Esophagus (tissue), 2 donors: ENCODE measurements around the gene PFKP. TPM values are rescaled to one million over a fixed set of nuclear protein-coding genes. Genes with fewer than 3 reads are reported as not detected.

ENCODE experiments used
- H3K27ac ChIP-seq, 2 donors: one replicate each; pipeline ENCODE4 v1.5.1; 2013; ENCODE audit warnings: low read depth in 2 of 2, mild to moderate bottlenecking in 2 of 2, inconsistent platforms in 1 of 2, low read length in 1 of 2, moderate library complexity in 1 of 2
- H3K27me3 ChIP-seq, 2 donors: one replicate each; pipeline ENCODE4 v1.6.1; 2013; ENCODE audit warnings: low read length in 2 of 2, control low read depth in 1 of 2, mild to moderate bottlenecking in 1 of 2; ENCODE audit not compliant: insufficient read depth in 2 of 2, control insufficient read depth in 1 of 2
- H3K36me3 ChIP-seq, 2 donors: one replicate each; pipeline ENCODE4 v1.6.1; 2013; ENCODE audit warnings: low read length in 1 of 2; ENCODE audit not compliant: control insufficient read depth in 2 of 2, insufficient read depth in 2 of 2
- H3K4me1 ChIP-seq, 2 donors: one replicate each; pipeline ENCODE4 v1.6.1; 2013; ENCODE audit warnings: low read length in 1 of 2; ENCODE audit not compliant: control insufficient read depth in 2 of 2, insufficient read depth in 2 of 2
- H3K4me3 ChIP-seq, 2 donors: one replicate each; pipeline ENCODE4 v1.5.1; 2013; ENCODE audit warnings: low read length in 2 of 2, mild to moderate bottlenecking in 2 of 2, low read depth in 1 of 2, moderate library complexity in 1 of 2
- H3K9me3 ChIP-seq, 2 donors: one replicate each; pipeline ENCODE4 v1.6.1; 2013; ENCODE audit warnings: mild to moderate bottlenecking in 2 of 2, low read depth in 1 of 2, low read length in 1 of 2, moderate library complexity in 1 of 2; ENCODE audit not compliant: control insufficient read depth in 2 of 2, insufficient read depth in 1 of 2
- whole genome bisulfite sequencing, 2 donors: extraction: QIAGEN DNeasy Blood & Tissue Kit; methylation state at CpG; one replicate each; pipeline ENCODE4 v1.1.7; 2013; 5-methylcytosine and 5-hydroxymethylcytosine counted together
- polyA plus RNA-seq, 2 donors: library from polyadenylated mRNA; stranded (reverse); fragments of 200-250 nt; gene quantifications; one replicate each; pipeline ENCODE4 v1.2.3, GENCODE V29; 2013
- donor health status: healthy with polysubstance abuse.
- donor health status: Bipolar disorder and iron deficiency.

The PFKP gene
- polyA plus RNA-seq, 2 donors, result 43.9 to 66.9 TPM

- Histone ChIP-seq H3K27me3 (no peaks in the 10 kb centered on the region), H3K27ac (no peak overlapping the region), H3K9me3 (no peaks in the 10 kb centered on the region), H3K4me1 (peaks cover 6 to 10% of the 10 kb centered on the region in 2 donors), H3K4me3 (no peak overlapping the region), H3K36me3 (peaks cover 10 to 56% of the 10 kb centered on the region in 2 donors)
- 31 to 41% methylated on average over 25 of the region's 25 CpGs for WGBS, 2 donors
Observed at GRCh38 chr10:3126741-3127346, 59.5 kb downstream of the PFKP start.

GRCh38 chr10:3127921-3128320, 60.6 kb downstream of the PFKP start:
- no peak overlapping the region for H3K4me3 ChIP-seq
- H3K36me3 ChIP-seq, result peaks cover 4 to 54% of the 10 kb centered on the region in 2 donors
- WGBS, 2 donors, result 77 to 80% methylated on average over 10 of the region's 10 CpGs
- H3K27ac ChIP-seq, result no peak overlapping the region
- no peaks in the 10 kb centered on the region for H3K9me3 ChIP-seq
- H3K4me1 ChIP-seq, result peaks cover 6 to 10% of the 10 kb centered on the region in 2 donors
- H3K27me3 ChIP-seq, result no peaks in the 10 kb centered on the region

DNA sequence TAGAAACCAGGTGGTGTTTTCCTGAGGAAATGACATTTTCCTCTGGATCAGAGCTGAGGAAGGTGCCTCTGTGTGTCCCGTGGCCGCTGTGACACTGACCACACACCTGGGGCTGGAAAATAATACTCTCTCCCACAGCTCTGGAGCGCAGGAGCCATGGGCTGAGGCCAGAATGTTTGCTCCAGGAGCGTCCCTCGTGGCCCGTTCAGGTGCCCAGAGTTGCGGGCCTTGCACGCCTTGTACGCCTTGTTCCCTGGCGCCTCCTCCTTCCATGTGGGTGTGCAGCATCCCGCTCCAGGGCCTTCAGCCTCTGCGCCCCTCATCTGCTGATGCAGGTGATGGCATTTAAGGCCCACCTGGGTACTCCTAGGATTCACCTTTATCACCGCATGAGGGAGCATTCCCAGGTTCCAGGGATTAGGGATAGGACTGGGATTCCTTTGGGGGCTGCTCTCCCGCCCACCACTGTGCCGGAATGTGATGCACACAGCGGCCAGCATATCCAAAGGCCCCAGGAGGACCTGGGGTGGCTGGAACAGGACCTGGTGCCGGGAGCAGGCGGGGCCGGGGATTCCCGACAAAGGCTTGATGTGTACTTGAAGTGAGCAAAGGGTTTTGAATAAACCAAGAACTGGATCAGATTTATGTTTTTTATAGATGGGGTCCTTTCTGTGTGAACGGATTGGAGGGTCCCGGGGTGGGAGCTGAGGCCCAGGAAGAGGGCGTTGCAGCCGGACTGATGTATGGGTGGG, 61.2 kb downstream of the PFKP start:
- no peaks in the 10 kb centered on the region for H3K9me3 ChIP-seq
- peaks cover 0 to 51% of the 10 kb centered on the region in 2 donors for H3K36me3 ChIP-seq
- 94% methylated on average over 24 of the region's 24 CpGs for WGBS, 2 donors
- H3K4me1 ChIP-seq, result peaks cover 6 to 10% of the 10 kb centered on the region in 2 donors
- no peak overlapping the region for H3K4me3 ChIP-seq
- no peaks in the 10 kb centered on the region for H3K27me3 ChIP-seq
- H3K27ac ChIP-seq, result no peak overlapping the region

- H3K4me1 ChIP-seq, result peaks cover 6 to 10% of the 10 kb centered on the region in 2 donors
- no peaks in the 10 kb centered on the region for H3K27me3 ChIP-seq
- H3K36me3 ChIP-seq, result peaks cover 4 to 48% of the 10 kb centered on the region in 2 donors
- H3K9me3 ChIP-seq, result no peaks in the 10 kb centered on the region
- no peak overlapping the region for H3K4me3 ChIP-seq
- no peak overlapping the region for H3K27ac ChIP-seq
- WGBS, 2 donors, result 93 to 98% methylated on average over 40 of the region's 40 CpGs
Observed at GRCh38 chr10:3129581-3130340, 62.4 kb downstream of the PFKP start.

DNA sequence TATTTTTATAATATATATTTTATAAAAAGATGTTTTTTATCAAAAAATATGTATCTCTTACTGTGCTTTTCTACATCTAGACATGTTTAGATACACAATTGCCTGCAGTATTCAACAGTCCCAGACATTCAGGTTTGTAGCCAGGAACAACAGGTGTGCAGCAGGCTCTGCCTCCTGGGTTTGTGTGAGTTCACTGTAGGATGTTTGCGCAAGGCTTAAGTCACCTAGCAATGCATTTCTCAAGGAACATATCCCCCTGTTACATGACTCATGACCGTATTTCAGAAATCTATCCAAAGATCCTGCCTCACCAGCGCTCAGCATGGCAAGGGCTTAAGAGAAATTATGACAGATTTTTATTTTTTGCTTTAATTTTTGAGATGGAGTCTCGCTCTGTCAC, 63.8 kb downstream of the PFKP start:
- Histone ChIP-seq H3K27me3 (no peaks in the 10 kb centered on the region), H3K9me3 (no peaks in the 10 kb centered on the region), H3K4me1 (peaks cover 3 to 10% of the 10 kb centered on the region in 2 donors), H3K36me3 (peaks cover 5 to 43% of the 10 kb centered on the region in 2 donors), H3K4me3 (no peak overlapping the region), H3K27ac (no peak overlapping the region)
- 52 to 72% methylated on average over 4 of the region's 4 CpGs for WGBS, 2 donors

GRCh38 chr10:3132036-3133025, 65.0 kb downstream of the PFKP start:
- H3K4me3 ChIP-seq, result no peak overlapping the region
- no peaks in the 10 kb centered on the region for H3K9me3 ChIP-seq
- no peaks in the 10 kb centered on the region for H3K27me3 ChIP-seq
- peaks cover 7 to 53% of the 10 kb centered on the region in 2 donors for H3K36me3 ChIP-seq
- no peak overlapping the region for H3K27ac ChIP-seq
- WGBS, 2 donors, result 94% methylated on average over 22 of the region's 22 CpGs
- H3K4me1 ChIP-seq, result no peaks in the 10 kb centered on the region

DNA sequence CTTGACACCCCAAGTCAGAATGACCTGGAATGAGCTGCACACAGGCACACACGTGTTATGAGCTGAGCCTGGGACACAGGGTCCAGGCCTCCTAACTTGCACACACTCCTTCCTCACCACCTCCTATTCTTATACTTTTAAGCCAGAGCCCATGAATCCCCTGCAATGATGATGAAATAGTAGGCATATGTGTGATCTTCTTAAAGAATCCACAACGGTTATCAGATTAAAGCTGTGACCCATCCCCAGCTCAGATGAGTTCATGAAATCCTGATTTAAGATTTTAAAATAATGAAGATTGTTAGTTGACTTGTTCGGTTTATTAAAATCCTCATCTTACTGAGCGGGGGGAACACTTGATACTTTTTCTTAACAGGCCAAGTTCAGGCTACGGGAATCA, 66.6 kb downstream of the PFKP start:
- H3K36me3 ChIP-seq, result peaks cover 18 to 59% of the 10 kb centered on the region in 2 donors
- H3K4me3 ChIP-seq, result no peak overlapping the region
- H3K27me3 ChIP-seq, result no peaks in the 10 kb centered on the region
- WGBS, 2 donors, result 77 to 78% methylated on average over 5 of the region's 5 CpGs
- H3K9me3 ChIP-seq, result no peaks in the 10 kb centered on the region
- H3K27ac ChIP-seq, result no peak overlapping the region
- H3K4me1 ChIP-seq, result no peaks in the 10 kb centered on the region

DNA sequence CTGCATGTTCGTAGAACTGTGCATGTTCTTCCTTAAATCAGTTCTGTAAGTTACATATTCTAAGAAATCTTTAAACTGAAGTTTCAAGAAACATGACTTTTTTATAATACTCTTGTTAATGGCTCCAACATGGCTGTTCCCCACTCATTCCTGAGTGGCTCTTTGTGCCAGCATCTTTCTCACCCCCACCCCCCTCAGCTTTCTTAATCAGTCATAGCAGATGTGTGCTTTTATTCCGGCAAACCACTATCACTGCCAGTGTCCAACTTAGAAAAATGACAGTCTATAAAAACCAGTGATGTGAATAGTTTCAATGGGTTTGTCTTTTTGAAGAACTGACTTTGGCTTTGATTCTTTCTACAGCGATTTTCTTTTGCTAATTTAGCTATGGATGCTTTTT, 67.7 kb downstream of the PFKP start:
- 64 to 92% methylated on average over 3 of the region's 3 CpGs for WGBS, 2 donors
- H3K4me3 ChIP-seq, result no peak overlapping the region
- peaks cover 18 to 59% of the 10 kb centered on the region in 2 donors for H3K36me3 ChIP-seq
- no peaks in the 10 kb centered on the region for H3K9me3 ChIP-seq
- H3K27me3 ChIP-seq, result no peaks in the 10 kb centered on the region
- no peak overlapping the region for H3K27ac ChIP-seq
- no peaks in the 10 kb centered on the region for H3K4me1 ChIP-seq

DNA sequence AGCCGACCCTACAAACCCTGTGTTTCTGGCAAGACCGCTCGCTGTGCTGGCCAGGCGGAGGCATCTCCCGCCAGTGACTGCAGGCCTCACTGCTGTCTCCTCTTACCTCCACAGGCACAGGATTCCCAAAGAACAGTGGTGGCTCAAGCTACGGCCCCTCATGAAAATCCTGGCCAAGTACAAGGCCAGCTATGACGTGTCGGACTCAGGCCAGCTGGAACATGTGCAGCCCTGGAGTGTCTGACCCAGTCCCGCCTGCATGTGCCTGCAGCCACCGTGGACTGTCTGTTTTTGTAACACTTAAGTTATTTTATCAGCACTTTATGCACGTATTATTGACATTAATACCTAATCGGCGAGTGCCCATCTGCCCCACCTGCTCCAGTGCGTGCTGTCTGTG, 69.0 kb downstream of the PFKP start:
- Histone ChIP-seq H3K4me3 (no peak overlapping the region), H3K9me3 (no peaks in the 10 kb centered on the region), H3K4me1 (no peaks in the 10 kb centered on the region), H3K36me3 (peaks cover 18 to 58% of the 10 kb centered on the region in 2 donors), H3K27ac (peak overlapping the region in 1 of 2 donors; percentile 65), H3K27me3 (no peaks in the 10 kb centered on the region)
- 51 to 78% methylated on average over 14 of the region's 14 CpGs for WGBS, 2 donors
